ENCODE results near the gene OPTC.
"Not testable (repeated sequence)": the region's sequence is repeated elsewhere in the genome, so short reads cannot be mapped to it uniquely, and the experiment has no call there.

OPTC gene

DNA sequence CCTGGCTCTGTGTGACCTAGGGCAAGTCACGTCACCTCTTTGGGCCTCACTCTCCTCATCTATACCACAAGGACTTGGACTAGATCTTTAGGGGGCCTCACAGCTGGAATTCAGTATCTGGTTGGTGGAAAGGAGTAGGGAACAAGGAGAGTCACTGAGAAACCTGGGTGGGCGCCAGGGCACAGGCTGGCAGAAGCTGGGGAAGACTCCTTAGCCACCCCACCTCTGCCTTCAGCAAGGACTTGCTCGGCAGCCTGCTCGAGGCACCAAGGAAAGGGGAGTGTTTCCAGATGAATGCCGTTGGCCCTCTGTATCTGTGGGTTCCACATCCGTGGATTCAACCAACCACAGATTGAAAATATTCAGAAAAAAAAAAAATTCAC, 1.2 kb upstream of the OPTC start:
- DNase-seq, result no peak

- no peak for DNase-seq
These were observed 1.9 kb downstream of the OPTC start for GRCh38 chr1:203495845-203496244.

DNA sequence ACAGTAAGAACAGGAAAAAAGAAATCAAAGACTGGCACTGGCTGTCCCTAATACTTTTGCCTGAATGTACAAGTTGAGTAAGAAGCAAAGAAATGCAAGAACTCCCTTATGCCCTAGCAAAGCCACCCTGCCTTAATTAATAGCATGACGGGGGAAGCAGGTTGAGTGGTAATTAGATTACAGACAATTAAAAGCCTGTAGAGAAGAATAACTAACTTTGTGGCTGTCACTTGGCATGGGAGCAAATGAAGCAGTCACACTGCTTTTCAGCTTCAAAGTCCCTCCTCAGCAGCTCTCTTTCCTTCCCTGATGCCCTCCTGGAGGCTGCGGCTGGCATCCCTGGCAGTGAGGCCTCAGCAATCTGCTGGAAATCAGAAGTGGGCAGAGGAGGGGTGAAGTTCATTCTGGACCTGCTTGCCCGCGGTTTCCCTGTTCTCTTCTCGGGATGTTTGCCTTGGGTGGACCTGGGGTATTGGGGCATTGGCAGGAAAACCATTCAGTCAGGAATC, 3.4 kb downstream of the OPTC start:
- no peak for DNase-seq

DNA sequence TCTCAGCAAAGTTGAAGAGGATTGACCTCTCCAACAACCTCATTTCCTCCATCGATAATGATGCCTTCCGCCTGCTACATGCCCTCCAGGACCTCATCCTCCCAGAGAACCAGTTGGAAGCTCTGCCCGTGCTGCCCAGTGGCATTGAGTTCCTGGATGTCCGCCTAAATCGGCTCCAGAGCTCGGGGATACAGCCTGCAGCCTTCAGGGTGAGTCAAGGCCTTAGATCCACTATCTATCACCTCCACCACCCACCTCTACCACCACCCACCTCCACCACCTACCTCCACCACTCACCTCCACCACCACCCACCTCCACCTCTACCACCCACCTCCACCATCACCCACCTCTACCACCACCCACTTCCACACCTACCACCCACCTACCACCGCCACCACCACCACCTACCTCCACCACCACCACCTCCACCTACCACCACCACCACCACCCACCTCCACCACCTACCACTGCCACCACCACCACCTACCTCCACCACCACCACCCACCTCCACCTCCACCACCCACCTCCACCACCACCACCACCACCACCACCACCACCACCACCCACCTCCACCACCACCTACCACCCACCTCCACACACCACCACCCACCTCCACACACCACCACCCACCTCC, 5.8 kb downstream of the OPTC start:
- no peak for DNase-seq

- DNase-seq, result no peak
These were observed 6.3 kb downstream of the OPTC start for GRCh38 chr1:203500279-203500678.

- no peak for DNase-seq
These were observed 9.9 kb downstream of the OPTC start for GRCh38 chr1:203503836-203504235.

DNA sequence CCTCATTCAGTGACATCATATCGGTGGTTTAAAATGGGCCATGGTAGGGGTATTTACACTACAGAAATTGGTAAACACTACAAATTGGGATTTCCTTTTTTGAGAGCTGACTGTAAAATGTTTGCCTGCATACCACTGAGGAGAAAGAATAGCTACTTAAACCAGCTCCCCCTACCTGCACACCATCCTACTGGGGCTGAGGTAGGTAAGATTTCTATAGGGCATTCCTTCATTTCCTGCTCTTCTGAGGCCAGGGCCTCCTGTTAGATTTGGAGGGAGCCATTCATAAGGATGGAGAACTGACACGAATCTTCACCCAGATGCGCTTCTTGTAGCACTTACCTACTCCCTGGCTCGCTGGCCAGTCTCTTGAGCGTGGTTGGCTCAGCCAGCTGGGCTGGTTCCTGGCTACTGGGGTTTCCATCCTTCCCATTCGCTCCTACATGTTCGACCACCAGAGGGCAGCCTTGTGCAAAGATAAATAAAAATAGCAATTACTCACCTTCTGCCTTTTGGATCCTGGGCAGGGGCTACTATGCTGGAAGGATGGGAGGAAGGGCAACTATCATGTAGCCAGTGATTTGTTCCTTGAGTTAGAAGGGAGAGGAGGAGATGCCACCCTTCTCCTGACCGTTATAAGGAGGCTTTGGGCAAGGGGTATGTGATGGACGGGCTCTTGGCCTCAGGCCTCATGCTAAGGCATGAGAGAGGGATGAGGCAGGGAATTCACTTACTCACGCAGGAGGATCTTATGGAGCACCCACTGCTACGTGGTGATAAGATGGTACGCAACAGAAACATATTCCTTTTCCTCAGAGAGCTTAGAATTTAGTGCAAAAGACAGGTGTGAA, 10.7 kb downstream of the OPTC start:
- DNase-seq, result peak; percentile 4 to 52

DNA sequence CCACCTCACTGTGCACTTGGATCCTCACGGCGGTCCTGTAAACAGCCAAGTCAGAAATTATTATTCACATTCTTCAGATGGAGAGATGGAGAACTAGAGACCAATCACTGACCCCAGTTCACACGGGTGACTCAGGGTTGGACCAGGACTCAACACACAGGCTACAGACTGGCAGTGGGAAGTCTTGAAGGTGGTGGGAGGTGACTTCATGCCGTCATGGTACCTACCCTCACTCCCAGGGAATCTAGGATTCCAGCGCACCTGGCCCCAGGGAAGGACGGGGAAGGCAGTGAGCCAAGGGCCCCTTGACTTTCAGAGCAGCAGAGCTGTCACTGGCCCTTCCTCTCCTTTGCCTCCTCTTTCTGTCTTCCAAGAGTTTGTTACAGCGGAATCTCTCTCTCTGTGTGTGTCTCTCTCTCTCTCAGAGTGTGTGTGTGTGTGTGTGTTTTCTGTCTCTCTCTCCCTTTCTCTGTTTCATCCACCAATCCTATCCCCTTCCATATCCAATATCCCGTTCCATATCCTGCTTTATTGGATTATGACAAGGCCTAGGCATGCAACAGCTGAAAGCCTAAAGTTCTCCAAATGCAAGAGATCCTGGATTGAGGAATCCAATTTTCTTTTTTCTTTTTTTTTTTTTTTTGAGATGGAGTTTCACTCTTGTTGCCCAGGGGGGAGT, 11.7 kb downstream of the OPTC start:
- no peak for DNase-seq

DNA sequence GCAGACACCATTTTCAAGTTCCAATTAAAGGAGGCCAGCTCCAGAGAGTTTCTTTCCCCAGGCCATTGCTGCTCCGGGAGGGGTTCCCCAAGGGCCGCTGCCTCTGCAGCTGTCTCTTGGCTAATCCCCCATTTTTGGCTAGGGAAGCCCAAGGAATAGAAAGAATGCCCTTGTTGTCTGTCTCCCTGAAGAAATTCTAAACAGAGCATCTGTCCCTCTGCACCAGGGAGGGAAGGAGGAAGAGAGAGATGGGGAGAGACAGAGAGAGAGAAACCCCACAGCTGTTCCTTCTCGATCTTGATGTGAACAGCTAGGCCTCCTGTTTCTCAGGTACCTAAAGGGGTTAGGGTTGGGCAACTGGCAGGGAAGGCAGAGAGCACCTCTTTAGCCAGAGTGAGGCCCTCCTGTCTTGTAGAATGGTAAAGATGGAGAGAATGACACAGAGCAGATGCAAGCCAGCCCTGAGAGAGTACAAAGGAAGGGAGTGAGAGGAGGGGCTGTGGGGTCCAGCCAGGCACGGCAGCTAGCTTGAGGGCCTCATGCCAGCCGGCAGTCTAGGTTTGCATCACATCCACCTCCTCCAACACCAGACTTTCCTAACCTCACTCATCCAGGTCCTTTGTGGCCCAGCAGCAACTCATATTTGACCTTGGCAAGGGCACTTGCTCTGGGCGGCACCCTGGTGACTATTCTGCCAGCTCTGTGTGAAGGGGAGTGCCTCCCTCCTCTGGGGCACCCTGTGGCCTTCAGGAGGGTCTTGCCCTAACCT, 13.1 kb downstream of the OPTC start:
- no peak for DNase-seq

GRCh38 chr1:203507759-203508158, 13.8 kb downstream of the OPTC start:
- DNase-seq, result no peak

DNA sequence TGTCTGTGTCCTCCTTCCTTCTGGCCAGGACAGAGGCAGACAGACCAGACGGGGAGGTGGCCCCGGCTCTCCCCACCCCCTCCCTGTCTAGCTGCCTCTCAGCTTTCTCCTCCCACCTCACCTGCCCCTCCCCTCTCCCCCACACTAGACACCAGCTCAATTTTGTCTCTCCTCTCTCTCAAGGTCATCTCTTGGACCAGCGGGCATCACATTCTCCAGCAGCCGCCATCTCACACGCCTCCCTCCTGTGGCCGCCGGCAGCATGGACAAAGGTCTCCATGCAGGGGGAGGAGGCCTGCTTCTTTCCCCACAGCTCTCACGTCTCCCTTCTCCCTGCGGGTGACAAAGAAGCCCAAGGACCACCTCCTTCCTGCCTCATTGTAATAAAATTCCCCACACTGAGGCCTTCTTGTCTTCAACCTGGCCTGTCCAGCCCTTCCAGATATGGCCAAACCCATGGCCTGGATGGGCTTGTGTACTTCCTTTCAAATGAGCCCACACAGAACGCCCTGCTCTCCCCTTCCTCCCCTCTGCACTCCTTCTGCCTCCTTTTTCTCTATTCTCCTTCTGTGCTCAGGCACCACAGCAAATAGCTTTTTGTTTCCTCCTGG, 14.6 kb downstream of the OPTC start:
- DNase-seq, result no peak

DNA sequence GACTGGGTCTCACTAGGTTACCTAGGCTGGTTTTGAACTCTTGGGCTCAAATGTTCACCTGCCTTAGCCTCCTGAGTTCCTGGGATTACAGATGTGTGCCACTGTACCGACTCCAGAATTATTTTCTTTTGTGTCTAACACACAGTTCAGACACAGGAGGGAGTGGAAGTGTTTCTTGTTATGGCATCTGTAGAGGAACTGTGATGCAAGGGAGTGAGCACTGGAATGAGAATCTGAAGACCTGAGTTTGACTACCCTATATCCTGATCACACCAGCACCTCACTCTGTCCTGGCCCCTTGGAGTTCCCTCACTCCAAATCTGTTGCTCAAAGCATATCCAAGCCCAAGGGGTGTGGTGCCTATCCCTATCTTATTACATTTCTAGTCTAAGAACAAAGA, 15.2 kb downstream of the OPTC start:
- no peak for DNase-seq

GRCh38 chr1:203511513-203511912, 17.6 kb downstream of the OPTC start:
- DNase-seq, result no peak

- no peak for DNase-seq
These were observed 18.0 kb downstream of the OPTC start for GRCh38 chr1:203511930-203512329.

GRCh38 chr1:203512517-203512847, 18.5 kb downstream of the OPTC start:
- DNase-seq, result no peak

- peak in 1 of 2 experiments; percentile 79 for DNase-seq
These were observed 19.1 kb downstream of the OPTC start for GRCh38 chr1:203512848-203513584.

GRCh38 chr1:203513585-203514031, 19.7 kb downstream of the OPTC start:
- no peak for DNase-seq

DNA sequence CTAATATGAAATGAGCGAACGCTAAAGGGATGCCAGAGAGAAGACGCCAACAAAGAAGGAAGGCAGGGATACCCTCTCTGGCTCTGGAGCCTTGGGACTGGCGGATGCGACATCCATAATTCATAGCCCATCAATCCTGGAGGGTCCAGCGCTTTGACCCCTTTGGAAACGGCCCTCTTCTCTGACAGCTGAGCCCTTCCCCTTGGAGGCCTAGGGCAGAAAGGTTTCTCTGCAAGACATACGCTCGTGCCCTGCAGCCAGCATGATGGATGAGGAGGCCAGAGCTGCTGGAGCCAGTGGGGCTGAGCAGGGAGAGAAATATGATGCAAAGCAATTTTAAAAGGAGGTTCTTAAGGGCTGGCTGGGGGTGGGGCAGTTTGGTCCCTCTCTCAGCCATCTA, 22.2 kb downstream of the OPTC start:
- DNase-seq, result no peak

DNA sequence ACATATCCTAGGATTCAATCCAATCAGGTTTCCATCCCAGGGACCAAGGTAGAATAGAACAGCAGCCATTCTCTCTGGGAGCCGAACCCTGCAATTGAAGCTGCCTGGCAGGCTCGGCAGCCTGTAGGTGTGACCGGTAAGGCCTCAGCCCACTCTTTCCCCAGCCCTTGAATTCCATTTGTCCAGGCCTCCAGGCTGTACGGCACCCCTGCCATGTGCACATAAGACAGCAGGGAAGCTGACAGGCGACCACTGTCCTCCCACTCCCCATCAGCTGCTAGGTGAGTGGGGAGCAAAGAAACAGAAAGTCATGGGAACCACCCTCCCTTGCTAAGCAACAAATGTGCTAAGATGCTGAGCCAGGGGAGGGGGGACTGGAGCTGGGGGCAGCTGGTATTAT, 23.0 kb downstream of the OPTC start:
- no peak for DNase-seq

DNA sequence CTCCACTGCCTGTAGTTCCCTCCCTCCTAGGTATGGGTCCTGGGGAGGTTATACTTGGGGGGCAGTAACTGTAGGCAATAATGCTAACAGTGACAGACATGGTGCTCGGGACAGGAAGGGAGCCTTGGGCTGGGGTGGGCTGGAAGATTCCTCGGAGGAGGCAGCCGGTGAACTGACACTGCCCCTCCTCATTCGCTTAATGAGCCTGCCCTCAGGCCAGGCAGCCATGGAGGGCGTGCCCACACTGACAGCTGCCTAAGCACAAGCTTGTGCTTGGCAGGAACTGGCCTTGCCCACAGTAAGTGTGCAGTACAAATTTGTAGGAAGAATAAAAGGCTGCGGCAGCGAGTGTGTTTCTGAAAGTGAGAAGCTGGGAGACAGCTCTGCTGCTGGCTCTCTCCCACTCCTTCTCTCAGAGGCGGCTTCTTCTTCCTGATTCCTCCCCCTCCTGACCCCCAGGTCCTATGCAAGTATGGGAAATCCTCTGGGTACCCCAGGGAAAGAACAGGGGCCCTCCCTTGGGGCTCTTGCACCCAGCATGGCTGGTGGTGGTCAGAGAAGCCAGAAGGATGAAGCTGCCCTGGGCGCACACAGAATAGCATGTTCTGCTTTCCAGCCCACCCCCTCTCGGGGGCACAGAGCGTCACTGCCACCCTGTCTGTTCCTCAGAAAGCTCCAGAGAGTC, 23.6 kb downstream of the OPTC start:
- DNase-seq, result no peak

GRCh38 chr1:203518139-203518538, 24.2 kb downstream of the OPTC start:
- not testable (repeated sequence) for DNase-seq
